Vagina (tissue), 2 donors: ENCODE data around the gene PSAPL1.

Experiments
- CTCF ChIP-seq, 3 experiments: fragments of 450-650 bp in 2 of 3; fragments of 200-600 bp in 1 of 3; sonication (generic) in 1 of 3; IDR thresholded peaks; one replicate each; pipeline ENCODE4 v1.5.1; 2017 to 2019; ENCODE audit warnings: antibody characterized with exemption in 3 of 3, mild to moderate bottlenecking in 2 of 3, moderate library complexity in 2 of 3
- POLR2A ChIP-seq, 2 donors: fragments of 450-650 bp; IDR thresholded peaks; one replicate each; pipeline ENCODE4 v1.6.1; 2017; ENCODE audit warnings: antibody characterized with exemption in 2 of 2, mild to moderate bottlenecking in 2 of 2, moderate library complexity in 2 of 2
- POLR2AphosphoS5 ChIP-seq, 2 donors: sonication (generic); formaldehyde crosslinking; IDR thresholded peaks; one replicate each; pipeline ENCODE4 v1.9.0; 2017; ENCODE audit warnings: antibody characterized with exemption in 2 of 2, mild to moderate bottlenecking in 2 of 2, low read depth in 1 of 2; ENCODE audit not compliant: insufficient read depth in 1 of 2

- TF ChIP-seq CTCF (IDR thresholded peaks at IDR 0.05) (no peak), POLR2A (IDR thresholded peaks at IDR 0.05) (no peak), POLR2AphosphoS5 (IDR thresholded peaks at IDR 0.05; ENCODE audit: insufficient read depth in 1 of 2, low read depth in 1 of 2) (no peak)
These were observed 7.9 kb upstream of the PSAPL1 start for GRCh38 chr4:7442574-7443162.
